ENCODE results near the gene TIMM10B. TPM values are rescaled to one million over a fixed set of nuclear protein-coding genes. Genes with fewer than 3 reads are reported as not detected.
"Not testable (repeated sequence)": the region's sequence is repeated elsewhere in the genome, so short reads cannot be mapped to it uniquely, and the experiment has no call there.

The TIMM10B gene
- polyA plus RNA-seq, 1 donor from 2014 or later, result 24.9 TPM

- H2AFZ ChIP-seq (ENCODE audit: low read depth, low read length), result no peak overlapping the region
- H3K4me3 ChIP-seq (ENCODE audit: low read length), result no peak overlapping the region
- H3K27ac ChIP-seq (ENCODE audit: low read length), result no peak overlapping the region
- H3F3A ChIP-seq (ENCODE audit: insufficient read depth, low read length, poor library complexity, severe bottlenecking), result no peaks in the 10 kb centered on the region
- no peaks in the 10 kb centered on the region for H3K9me3 ChIP-seq (ENCODE audit: low read length)
- no peaks in the 10 kb centered on the region for H3K9me2 ChIP-seq (ENCODE audit: insufficient read depth, low read length)
- no peaks in the 10 kb centered on the region for H3K27me3 ChIP-seq (ENCODE audit: insufficient read depth, low read depth, low read length)
- H3K9ac ChIP-seq (ENCODE audit: low read length), result no peak overlapping the region
- H3K36me3 ChIP-seq (ENCODE audit: insufficient read depth, low read length), result no peaks in the 10 kb centered on the region
- no peaks in the 10 kb centered on the region for H3K79me2 ChIP-seq (replicated peaks; ENCODE audit: insufficient read depth, low read length)
- no peaks in the 10 kb centered on the region for H4K20me1 ChIP-seq (ENCODE audit: insufficient read depth)
- no peak overlapping the region for H3K4me2 ChIP-seq (ENCODE audit: low read length)
- TF ChIP-seq MXI1 (conservative IDR thresholded peaks at IDR 0.05; ENCODE audit: poor library complexity, severe bottlenecking), result no peak
- TF ChIP-seq, protein P1, sequence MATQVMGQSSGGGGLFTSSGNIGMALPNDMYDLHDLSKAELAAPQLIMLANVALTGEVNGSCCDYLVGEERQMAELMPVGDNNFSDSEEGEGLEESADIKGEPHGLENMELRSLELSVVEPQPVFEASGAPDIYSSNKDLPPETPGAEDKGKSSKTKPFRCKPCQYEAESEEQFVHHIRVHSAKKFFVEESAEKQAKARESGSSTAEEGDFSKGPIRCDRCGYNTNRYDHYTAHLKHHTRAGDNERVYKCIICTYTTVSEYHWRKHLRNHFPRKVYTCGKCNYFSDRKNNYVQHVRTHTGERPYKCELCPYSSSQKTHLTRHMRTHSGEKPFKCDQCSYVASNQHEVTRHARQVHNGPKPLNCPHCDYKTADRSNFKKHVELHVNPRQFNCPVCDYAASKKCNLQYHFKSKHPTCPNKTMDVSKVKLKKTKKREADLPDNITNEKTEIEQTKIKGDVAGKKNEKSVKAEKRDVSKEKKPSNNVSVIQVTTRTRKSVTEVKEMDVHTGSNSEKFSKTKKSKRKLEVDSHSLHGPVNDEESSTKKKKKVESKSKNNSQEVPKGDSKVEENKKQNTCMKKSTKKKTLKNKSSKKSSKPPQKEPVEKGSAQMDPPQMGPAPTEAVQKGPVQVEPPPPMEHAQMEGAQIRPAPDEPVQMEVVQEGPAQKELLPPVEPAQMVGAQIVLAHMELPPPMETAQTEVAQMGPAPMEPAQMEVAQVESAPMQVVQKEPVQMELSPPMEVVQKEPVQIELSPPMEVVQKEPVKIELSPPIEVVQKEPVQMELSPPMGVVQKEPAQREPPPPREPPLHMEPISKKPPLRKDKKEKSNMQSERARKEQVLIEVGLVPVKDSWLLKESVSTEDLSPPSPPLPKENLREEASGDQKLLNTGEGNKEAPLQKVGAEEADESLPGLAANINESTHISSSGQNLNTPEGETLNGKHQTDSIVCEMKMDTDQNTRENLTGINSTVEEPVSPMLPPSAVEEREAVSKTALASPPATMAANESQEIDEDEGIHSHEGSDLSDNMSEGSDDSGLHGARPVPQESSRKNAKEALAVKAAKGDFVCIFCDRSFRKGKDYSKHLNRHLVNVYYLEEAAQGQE (IDR thresholded peaks at IDR 0.05; ENCODE audit: borderline replicate concordance), result no peak
- TF ChIP-seq EP300 (conservative IDR thresholded peaks at IDR 0.05; ENCODE audit: poor library complexity, severe bottlenecking), result no peak
- no peak for TF ChIP-seq EZH2 (IDR thresholded peaks at IDR 0.05; ENCODE audit: borderline replicate concordance, insufficient read depth, low read length, poor library complexity, severe bottlenecking)
- TF ChIP-seq POLR2AphosphoS5 (IDR thresholded peaks at IDR 0.05), result no peak
- no peak for TF ChIP-seq RAD21 (conservative IDR thresholded peaks at IDR 0.05)
- TF ChIP-seq TAF1 (IDR thresholded peaks at IDR 0.05; ENCODE audit: low read depth), result no peak
- no peak for TF ChIP-seq SMC3 (conservative IDR thresholded peaks at IDR 0.05; ENCODE audit: poor library complexity)
- TF ChIP-seq CTCF (IDR thresholded peaks at IDR 0.05; ENCODE audit: poor library complexity, severe bottlenecking), result no peak
These were observed 35.6 kb downstream of the TIMM10B start for GRCh38 chr11:6516865-6517264.

DNA sequence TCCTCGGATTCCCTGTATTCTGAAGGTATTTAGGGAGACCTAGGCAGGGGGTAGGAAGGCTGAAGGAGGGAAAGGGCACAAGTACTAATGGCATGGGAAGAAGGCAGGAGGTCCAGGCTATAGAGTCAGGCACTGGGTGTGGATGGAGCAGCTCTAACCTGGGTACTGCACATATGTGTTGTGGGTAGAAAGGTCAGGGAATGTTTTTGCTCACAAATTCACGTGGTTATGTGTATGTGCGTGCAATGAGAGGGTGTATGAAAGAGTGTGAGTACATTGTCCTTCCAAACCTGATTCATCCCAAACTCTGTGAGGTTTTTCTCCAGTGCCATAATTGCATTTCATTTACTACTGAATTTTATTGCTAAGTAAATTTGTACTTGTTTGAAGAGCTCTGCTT lies 39.0 kb downstream of the TIMM10B start:
- Histone ChIP-seq H3K4me2 (ENCODE audit: low read length) (no peak overlapping the region), H3K79me2 (replicated peaks; ENCODE audit: insufficient read depth, low read length) (no peaks in the 10 kb centered on the region), H3K27me3 (ENCODE audit: insufficient read depth, low read depth, low read length) (no peaks in the 10 kb centered on the region), H3K27ac (ENCODE audit: low read length) (no peak overlapping the region), H3K9ac (ENCODE audit: low read length) (no peak overlapping the region), H3K4me3 (ENCODE audit: low read length) (no peak overlapping the region), H2AFZ (ENCODE audit: low read depth, low read length) (no peak overlapping the region), H3K36me3 (ENCODE audit: insufficient read depth, low read length) (no peaks in the 10 kb centered on the region), H4K20me1 (ENCODE audit: insufficient read depth) (no peaks in the 10 kb centered on the region), H3F3A (ENCODE audit: insufficient read depth, low read length, poor library complexity, severe bottlenecking) (no peaks in the 10 kb centered on the region), H3K9me3 (ENCODE audit: low read length) (no peaks in the 10 kb centered on the region), H3K9me2 (ENCODE audit: insufficient read depth, low read length) (no peaks in the 10 kb centered on the region)
- no peak for TF ChIP-seq EP300 (conservative IDR thresholded peaks at IDR 0.05; ENCODE audit: poor library complexity, severe bottlenecking)
- TF ChIP-seq EZH2 (IDR thresholded peaks at IDR 0.05; ENCODE audit: borderline replicate concordance, insufficient read depth, low read length, poor library complexity, severe bottlenecking), result no peak
- no peak for TF ChIP-seq RAD21 (conservative IDR thresholded peaks at IDR 0.05)
- TF ChIP-seq CTCF (IDR thresholded peaks at IDR 0.05; ENCODE audit: poor library complexity, severe bottlenecking), result no peak
- no peak for TF ChIP-seq MXI1 (conservative IDR thresholded peaks at IDR 0.05; ENCODE audit: poor library complexity, severe bottlenecking)
- TF ChIP-seq, protein P1 (IDR thresholded peaks at IDR 0.05; ENCODE audit: borderline replicate concordance), result no peak
- TF ChIP-seq SMC3 (conservative IDR thresholded peaks at IDR 0.05; ENCODE audit: poor library complexity), result no peak
- TF ChIP-seq POLR2AphosphoS5 (IDR thresholded peaks at IDR 0.05), result no peak
- TF ChIP-seq TAF1 (IDR thresholded peaks at IDR 0.05; ENCODE audit: low read depth), result no peak

GRCh38 chr11:6521946-6522345 lies 40.6 kb downstream of the TIMM10B start:
- not testable (repeated sequence) for H3K9me2 ChIP-seq (ENCODE audit: insufficient read depth, low read length); H3K9me3 ChIP-seq (ENCODE audit: low read length); H3K4me3 ChIP-seq (ENCODE audit: low read length); H3F3A ChIP-seq (ENCODE audit: insufficient read depth, low read length, poor library complexity, severe bottlenecking); H3K9ac ChIP-seq (ENCODE audit: low read length); H4K20me1 ChIP-seq (ENCODE audit: insufficient read depth); H3K79me2 ChIP-seq (replicated peaks; ENCODE audit: insufficient read depth, low read length); H3K27me3 ChIP-seq (ENCODE audit: insufficient read depth, low read depth, low read length); H3K4me2 ChIP-seq (ENCODE audit: low read length); H2AFZ ChIP-seq (ENCODE audit: low read depth, low read length); H3K36me3 ChIP-seq (ENCODE audit: insufficient read depth, low read length); H3K27ac ChIP-seq (ENCODE audit: low read length)

All from neural cell (in vitro differentiated cells).